OCI-LY1 (cell line): ENCODE data around the gene SEMA4B.

Experiments used
- CTCF ChIP-seq: fragments of 200-600 bp; sonication (generic), shearing (Covaris generic); IDR thresholded peaks from 2 replicates; pipeline ENCODE4 v1.5.1; 2017; ENCODE audit warnings: mild to moderate bottlenecking, antibody characterized with exemption, low read length, moderate library complexity, mixed read lengths
- EZH2 ChIP-seq: fragments of 200-600 bp; sonication (generic), shearing (Covaris generic); IDR thresholded peaks from 2 replicates; pipeline ENCODE4 v1.8.0; 2017; ENCODE audit warnings: borderline replicate concordance, mixed run types, mild to moderate bottlenecking, antibody characterized with exemption, low read length, moderate library complexity, mixed read lengths

GRCh38 chr15:90268415-90268814 is 67.3 kb downstream of the SEMA4B start:
- no peak for TF ChIP-seq CTCF
- no peak for TF ChIP-seq EZH2
